ENCODE measurements around the gene CRAT. TPM values are rescaled to one million over a fixed set of nuclear protein-coding genes. Genes with fewer than 3 reads are reported as not detected.
"Not testable (repeated sequence)": the region's sequence is repeated elsewhere in the genome, so short reads cannot be mapped to it uniquely, and the experiment has no call there.

Gene CRAT
- total RNA-seq, 5 donors from 2014 or later (not counting 1 experiment from before 2014, with no cell fraction given) = 6.6 to 17.5 (median 13.9) TPM

- ATAC-seq (replicated peaks in 1 of 4) = no peak
- no peak overlapping the region for H3K27ac Mint-ChIP-seq
- H3K4me3 ChIP-seq (ENCODE audit: control insufficient read depth in 1 of 2, extremely low read depth in 1 of 2, low read length in 1 of 2) = no peak overlapping the region
- peaks cover 6 to 8% (median 6%) of the 10 kb centered on the region in 3 donors for H3K4me1 Mint-ChIP-seq
- no peaks in the 10 kb centered on the region for H3K27me3 Mint-ChIP-seq
- H3K27me3 ChIP-seq (replicated peaks in 1 of 2; ENCODE audit: control insufficient read depth in 2 of 2, extremely low read depth in 1 of 2, insufficient read depth in 2 of 2, low read length in 1 of 2) = no peaks in the 10 kb centered on the region
- H3K4me1 ChIP-seq (ENCODE audit: control insufficient read depth in 1 of 2, extremely low read depth in 1 of 2, insufficient read depth in 2 of 2, low read length in 2 of 2) = peaks cover 0 to 11% of the 10 kb centered on the region in 2 experiments
- ChIA-PET POLR2A (no interaction called here), CTCF (interaction anchor here in 1 of 2 donors (0.6 to 1.2 kb wide), 4 partner anchors 12 to 373 kb away, joined by 3 to 5 read pairs (median 3); partner anchors contain the start of gene IER5L)
- H3K4me3 Mint-ChIP-seq = no peak overlapping the region
- 95% methylated on average over 4 of the region's 5 CpGs for WGBS (ENCODE audit: insufficient coverage)
- no peak overlapping the region for H3K27ac ChIP-seq (ENCODE audit: low read length)
- peaks cover 28 to 57% of the 10 kb centered on the region in 2 donors for H3K36me3 ChIP-seq (ENCODE audit: control insufficient read depth in 2 of 2, extremely low read depth in 1 of 2, insufficient read depth in 1 of 2, low read length in 1 of 2)
- peaks cover 27% of the 10 kb centered on the region for H3K36me3 Mint-ChIP-seq
- no peaks in the 10 kb centered on the region for H3K9me3 Mint-ChIP-seq
- DNase-seq = no peak
- H3K9me3 ChIP-seq = no peaks in the 10 kb centered on the region
Observed at GRCh38 chr9:129128689-129129088, 18.1 kb upstream of the CRAT start.

GRCh38 chr9:129126749-129127618, 16.4 kb upstream of the CRAT start:
- Mint-ChIP-seq H3K27ac (no peak overlapping the region), H3K9me3 (no peaks in the 10 kb centered on the region), H3K4me1 (peaks cover 5 to 7% (median 6%) of the 10 kb centered on the region in 3 donors), H3K4me3 (no peak overlapping the region), H3K27me3 (no peaks in the 10 kb centered on the region), H3K36me3 (peaks cover 29% of the 10 kb centered on the region)
- no peaks in the 10 kb centered on the region for H3K27me3 ChIP-seq (replicated peaks in 1 of 2; ENCODE audit: control insufficient read depth in 2 of 2, extremely low read depth in 1 of 2, insufficient read depth in 2 of 2, low read length in 1 of 2)
- no peaks in the 10 kb centered on the region for H3K9me3 ChIP-seq
- no peak overlapping the region for H3K4me3 ChIP-seq (ENCODE audit: control insufficient read depth in 1 of 2, extremely low read depth in 1 of 2, low read length in 1 of 2)
- H3K27ac ChIP-seq (ENCODE audit: low read length) = no peak overlapping the region
- 85% methylated on average over 7 of the region's 10 CpGs for WGBS (ENCODE audit: insufficient coverage)
- ChIA-PET CTCF (interaction anchor here in 1 of 2 donors (0.6 to 1.7 kb wide), 2 partner anchors 12 to 26 kb away, joined by 3 to 6 read pairs; no protein-coding TSS in a partner anchor), POLR2A (no interaction called here)
- peaks cover 0 to 8% of the 10 kb centered on the region in 2 experiments for H3K4me1 ChIP-seq (ENCODE audit: control insufficient read depth in 1 of 2, extremely low read depth in 1 of 2, insufficient read depth in 2 of 2, low read length in 2 of 2)
- ATAC-seq (replicated peaks in 1 of 4) (no peak), DNase-seq (no peak)
- H3K36me3 ChIP-seq (ENCODE audit: control insufficient read depth in 2 of 2, extremely low read depth in 1 of 2, insufficient read depth in 1 of 2, low read length in 1 of 2) = peaks cover 26 to 59% of the 10 kb centered on the region in 2 donors

GRCh38 chr9:129125478-129125877, 14.9 kb upstream of the CRAT start:
- DNase-seq (no peak), ATAC-seq (replicated peaks in 1 of 4) (no peak)
- H3K27ac Mint-ChIP-seq = no peak overlapping the region
- no peak overlapping the region for H3K4me3 Mint-ChIP-seq
- H3K4me1 Mint-ChIP-seq = no peaks in the 10 kb centered on the region
- WGBS (ENCODE audit: insufficient coverage) = 97% methylated on average over 5 of the region's 8 CpGs
- no peaks in the 10 kb centered on the region for H3K27me3 ChIP-seq (replicated peaks in 1 of 2; ENCODE audit: control insufficient read depth in 2 of 2, extremely low read depth in 1 of 2, insufficient read depth in 2 of 2, low read length in 1 of 2)
- H3K27ac ChIP-seq (ENCODE audit: low read length) = no peak overlapping the region
- H3K4me1 ChIP-seq (ENCODE audit: control insufficient read depth in 1 of 2, extremely low read depth in 1 of 2, insufficient read depth in 2 of 2, low read length in 2 of 2) = no peaks in the 10 kb centered on the region
- peaks cover 21 to 70% of the 10 kb centered on the region in 2 donors for H3K36me3 ChIP-seq (ENCODE audit: control insufficient read depth in 2 of 2, extremely low read depth in 1 of 2, insufficient read depth in 1 of 2, low read length in 1 of 2)
- no peaks in the 10 kb centered on the region for H3K9me3 Mint-ChIP-seq
- no peaks in the 10 kb centered on the region for H3K9me3 ChIP-seq
- POLR2A ChIA-PET = interaction anchor here in 1 of 2 donors (0.6 kb wide), 1 partner anchor 790 kb away, joined by 3 read pairs; no protein-coding TSS in a partner anchor
- peaks cover 30% of the 10 kb centered on the region for H3K36me3 Mint-ChIP-seq
- H3K4me3 ChIP-seq (ENCODE audit: control insufficient read depth in 1 of 2, extremely low read depth in 1 of 2, low read length in 1 of 2) = no peak overlapping the region
- H3K27me3 Mint-ChIP-seq = no peaks in the 10 kb centered on the region
- CTCF ChIA-PET = interaction anchor here (0.6 to 1.7 kb wide), 2 partner anchors 14 to 501 kb away, joined by 3 to 6 read pairs; no protein-coding TSS in a partner anchor

DNA sequence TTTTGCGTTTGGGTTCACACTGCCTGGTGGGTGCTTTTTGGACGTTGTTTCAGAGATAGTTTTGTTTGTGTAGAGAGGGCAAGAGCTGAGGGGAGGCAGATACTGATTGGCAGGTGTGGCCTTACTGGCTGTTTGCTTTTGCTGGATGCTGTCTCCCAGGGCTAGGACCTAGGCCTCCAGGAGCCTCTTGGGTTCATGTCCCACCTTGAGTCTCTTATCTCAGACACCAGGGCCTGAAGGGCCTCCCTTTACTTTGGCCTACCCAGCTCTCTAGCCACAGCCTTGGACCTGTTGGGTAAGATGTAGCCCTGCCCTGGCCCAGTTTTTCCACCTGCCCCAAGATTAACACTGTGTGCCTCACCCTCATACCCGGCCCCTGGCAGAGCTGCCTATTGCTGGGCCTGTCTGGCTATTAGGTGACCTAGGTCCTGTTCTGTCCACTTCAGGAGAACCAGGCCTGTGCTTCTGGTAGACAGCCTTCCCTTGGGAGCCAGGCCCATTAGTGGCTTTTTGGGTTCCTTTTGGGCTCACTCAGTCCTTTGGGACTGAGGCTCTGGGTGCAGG, 14.0 kb upstream of the CRAT start:
- H3K4me3 Mint-ChIP-seq = no peak overlapping the region
- H3K27ac Mint-ChIP-seq = no peak overlapping the region
- Histone ChIP-seq H3K36me3 (ENCODE audit: control insufficient read depth in 2 of 2, extremely low read depth in 1 of 2, insufficient read depth in 1 of 2, low read length in 1 of 2) (peaks cover 16 to 69% of the 10 kb centered on the region in 2 donors), H3K4me1 (ENCODE audit: control insufficient read depth in 1 of 2, extremely low read depth in 1 of 2, insufficient read depth in 2 of 2, low read length in 2 of 2) (no peaks in the 10 kb centered on the region), H3K9me3 (no peaks in the 10 kb centered on the region), H3K27ac (ENCODE audit: low read length) (no peak overlapping the region), H3K4me3 (ENCODE audit: control insufficient read depth in 1 of 2, extremely low read depth in 1 of 2, low read length in 1 of 2) (no peak overlapping the region), H3K27me3 (replicated peaks in 1 of 2; ENCODE audit: control insufficient read depth in 2 of 2, extremely low read depth in 1 of 2, insufficient read depth in 2 of 2, low read length in 1 of 2) (no peaks in the 10 kb centered on the region)
- WGBS (ENCODE audit: insufficient coverage) = 88% methylated on average over 3 of the region's 3 CpGs
- DNase-seq = no peak
- POLR2A ChIA-PET = interaction anchor here in 1 of 2 donors (0.7 kb wide), 1 partner anchor 516 kb away, joined by 5 read pairs; no protein-coding TSS in a partner anchor
- H3K4me1 Mint-ChIP-seq = peaks cover 0 to 2% (median 1%) of the 10 kb centered on the region in 3 donors
- peaks cover 30% of the 10 kb centered on the region for H3K36me3 Mint-ChIP-seq
- H3K27me3 Mint-ChIP-seq = no peaks in the 10 kb centered on the region
- ATAC-seq (replicated peaks in 1 of 4) = no peak
- H3K9me3 Mint-ChIP-seq = no peaks in the 10 kb centered on the region
- CTCF ChIA-PET = no interaction called here

DNA sequence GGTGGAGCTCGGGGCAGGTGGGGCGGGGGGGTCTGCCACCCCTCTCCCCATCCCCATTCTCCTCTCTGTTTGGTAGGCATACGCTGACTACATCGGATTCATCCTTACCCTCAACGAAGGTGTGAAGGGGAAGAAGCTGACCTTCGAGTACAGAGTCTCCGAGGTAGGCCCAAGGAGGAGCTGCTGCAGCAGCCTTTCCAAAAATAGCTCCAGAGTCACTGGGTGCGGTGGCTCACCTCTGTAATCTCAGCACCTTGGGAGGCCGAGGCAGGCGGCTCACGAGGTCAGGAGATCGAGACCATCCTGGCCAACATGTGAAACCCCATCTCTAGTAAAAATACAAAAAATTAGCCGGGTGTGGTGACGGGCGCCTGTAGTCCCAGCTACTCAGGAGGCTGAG, 12.4 kb upstream of the CRAT start:
- H3K27ac Mint-ChIP-seq; H3K9me3 ChIP-seq; DNase-seq; H3K27ac ChIP-seq (ENCODE audit: low read length); ATAC-seq (replicated peaks in 1 of 4); H3K4me1 Mint-ChIP-seq; H3K9me3 Mint-ChIP-seq; H3K4me1 ChIP-seq (ENCODE audit: control insufficient read depth in 1 of 2, extremely low read depth in 1 of 2, insufficient read depth in 2 of 2, low read length in 2 of 2); H3K27me3 Mint-ChIP-seq; H3K4me3 ChIP-seq (ENCODE audit: control insufficient read depth in 1 of 2, extremely low read depth in 1 of 2, low read length in 1 of 2); H3K4me3 Mint-ChIP-seq; H3K27me3 ChIP-seq (replicated peaks in 1 of 2; ENCODE audit: control insufficient read depth in 2 of 2, extremely low read depth in 1 of 2, insufficient read depth in 2 of 2, low read length in 1 of 2): not testable (repeated sequence)
- H3K36me3 Mint-ChIP-seq = peaks cover 26% of the 10 kb centered on the region
- POLR2A ChIA-PET = interaction anchor here (0.5 to 0.6 kb wide), 3 partner anchors 25 to 632 kb away, joined by 4 to 6 read pairs (median 4); no protein-coding TSS in a partner anchor
- CTCF ChIA-PET = interaction anchor here in 1 of 2 donors (0.9 kb wide), 1 partner anchor 9 kb away, joined by 3 read pairs; no protein-coding TSS in a partner anchor
- WGBS (ENCODE audit: insufficient coverage) = no CpG with 5 or more reads among the region's 15 CpGs
- peaks cover 16 to 61% of the 10 kb centered on the region in 2 donors for H3K36me3 ChIP-seq (ENCODE audit: control insufficient read depth in 2 of 2, extremely low read depth in 1 of 2, insufficient read depth in 1 of 2, low read length in 1 of 2)

DNA sequence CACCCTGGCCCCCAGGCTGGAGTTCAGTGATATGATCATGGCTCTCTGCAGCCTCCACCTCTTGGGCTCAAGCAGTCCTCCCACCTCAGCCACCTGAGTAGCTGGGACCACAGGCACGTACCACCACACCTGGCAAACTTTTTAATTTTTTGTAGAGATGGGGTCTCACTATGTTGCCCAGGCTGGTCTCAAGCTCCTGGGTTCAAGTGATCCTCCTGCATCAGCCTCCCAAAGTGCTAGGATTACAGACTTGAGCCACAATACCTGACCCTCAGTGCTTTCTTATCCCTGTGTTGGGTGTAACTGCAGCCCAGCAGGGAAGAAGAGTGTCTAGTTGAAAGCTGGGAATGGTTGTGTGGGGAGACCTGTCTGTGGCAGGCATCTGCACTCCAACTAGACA, 11.5 kb upstream of the CRAT start:
- no CpG with 5 or more reads among the region's 1 CpG for WGBS (ENCODE audit: insufficient coverage)

More for the DNA sequence above, 11.5 kb upstream of the CRAT start:
- Mint-ChIP-seq H3K27me3 (no peaks in the 10 kb centered on the region), H3K4me3 (no peak overlapping the region), H3K36me3 (peaks cover 21% of the 10 kb centered on the region), H3K4me1 (peaks cover 0 to 2% (median 2%) of the 10 kb centered on the region in 3 donors), H3K27ac (no peak overlapping the region), H3K9me3 (no peaks in the 10 kb centered on the region)
- Histone ChIP-seq H3K4me1 (ENCODE audit: control insufficient read depth in 1 of 2, extremely low read depth in 1 of 2, insufficient read depth in 2 of 2, low read length in 2 of 2) (no peaks in the 10 kb centered on the region), H3K4me3 (ENCODE audit: control insufficient read depth in 1 of 2, extremely low read depth in 1 of 2, low read length in 1 of 2) (no peak overlapping the region), H3K9me3 (no peaks in the 10 kb centered on the region), H3K27ac (ENCODE audit: low read length) (no peak overlapping the region), H3K36me3 (ENCODE audit: control insufficient read depth in 2 of 2, extremely low read depth in 1 of 2, insufficient read depth in 1 of 2, low read length in 1 of 2) (peaks cover 12 to 53% of the 10 kb centered on the region in 2 donors), H3K27me3 (replicated peaks in 1 of 2; ENCODE audit: control insufficient read depth in 2 of 2, extremely low read depth in 1 of 2, insufficient read depth in 2 of 2, low read length in 1 of 2) (no peaks in the 10 kb centered on the region)
- CTCF ChIA-PET = interaction anchor here in 1 of 2 donors (0.8 kb wide), 1 partner anchor 18 kb away, joined by 4 read pairs; no protein-coding TSS in a partner anchor
- ATAC-seq (replicated peaks in 1 of 4) (no peak), DNase-seq (no peak)
- POLR2A ChIA-PET = interaction anchor here (0.5 to 0.6 kb wide), 2 partner anchors 24 to 631 kb away, joined by 4 read pairs; no protein-coding TSS in a partner anchor

All from T-cell (primary cell).